ENCODE results near the gene NMNAT3. TPM values are rescaled to one million over a fixed set of nuclear protein-coding genes. Genes with fewer than 3 reads are reported as not detected.

The NMNAT3 gene
- total RNA-seq, 4 donors from 2014 or later = 10.3 to 16.5 (median 12.6) TPM

- no peaks in the 10 kb centered on the region for H3K36me3 ChIP-seq
- H3K4me1 ChIP-seq = no peaks in the 10 kb centered on the region
- H3K9me3 ChIP-seq = no peaks in the 10 kb centered on the region
- intact Hi-C loops (cut with DNase I) = no loop called here
- DNase-seq = no peak
- H3K27ac ChIP-seq = no peak overlapping the region
- 53 to 81% methylated on average over 5 of the region's 5 CpGs for WGBS, 2 donors
- H3K27me3 ChIP-seq = no peaks in the 10 kb centered on the region
- no peak overlapping the region for H3K4me3 ChIP-seq (replicated peaks in 1 of 3)
- TF ChIP-seq, protein P1, sequence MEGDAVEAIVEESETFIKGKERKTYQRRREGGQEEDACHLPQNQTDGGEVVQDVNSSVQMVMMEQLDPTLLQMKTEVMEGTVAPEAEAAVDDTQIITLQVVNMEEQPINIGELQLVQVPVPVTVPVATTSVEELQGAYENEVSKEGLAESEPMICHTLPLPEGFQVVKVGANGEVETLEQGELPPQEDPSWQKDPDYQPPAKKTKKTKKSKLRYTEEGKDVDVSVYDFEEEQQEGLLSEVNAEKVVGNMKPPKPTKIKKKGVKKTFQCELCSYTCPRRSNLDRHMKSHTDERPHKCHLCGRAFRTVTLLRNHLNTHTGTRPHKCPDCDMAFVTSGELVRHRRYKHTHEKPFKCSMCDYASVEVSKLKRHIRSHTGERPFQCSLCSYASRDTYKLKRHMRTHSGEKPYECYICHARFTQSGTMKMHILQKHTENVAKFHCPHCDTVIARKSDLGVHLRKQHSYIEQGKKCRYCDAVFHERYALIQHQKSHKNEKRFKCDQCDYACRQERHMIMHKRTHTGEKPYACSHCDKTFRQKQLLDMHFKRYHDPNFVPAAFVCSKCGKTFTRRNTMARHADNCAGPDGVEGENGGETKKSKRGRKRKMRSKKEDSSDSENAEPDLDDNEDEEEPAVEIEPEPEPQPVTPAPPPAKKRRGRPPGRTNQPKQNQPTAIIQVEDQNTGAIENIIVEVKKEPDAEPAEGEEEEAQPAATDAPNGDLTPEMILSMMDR (IDR thresholded peaks at IDR 0.05) = no peak
- no peak for TF ChIP-seq POLR2A (IDR thresholded peaks at IDR 0.05)
Observed at GRCh38 chr3:139517321-139518065, 160.3 kb downstream of the NMNAT3 start.

DNA sequence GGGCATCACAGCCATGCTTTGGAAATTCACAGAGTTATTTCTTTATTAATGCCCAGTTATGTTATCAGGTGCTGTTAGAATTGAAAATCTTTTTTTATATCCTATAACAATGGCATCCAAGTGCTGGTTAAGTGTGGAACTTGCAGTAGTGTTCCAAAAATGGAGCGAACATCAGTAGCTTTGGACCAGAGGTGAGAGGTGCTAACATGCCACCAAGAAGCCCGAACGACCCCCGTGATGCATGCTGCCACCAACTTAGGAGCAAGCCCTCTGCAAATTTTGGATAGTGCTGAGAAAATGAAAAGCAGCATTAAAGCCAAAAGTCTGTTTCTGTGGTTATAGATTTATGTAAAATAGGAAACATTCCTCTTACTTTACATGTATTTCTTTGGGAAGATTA lies 163.0 kb downstream of the NMNAT3 start:
- Histone ChIP-seq H3K27me3 (no peaks in the 10 kb centered on the region), H3K4me3 (replicated peaks in 1 of 3) (no peak overlapping the region), H3K9me3 (no peaks in the 10 kb centered on the region), H3K4me1 (no peaks in the 10 kb centered on the region), H3K27ac (no peak overlapping the region), H3K36me3 (no peaks in the 10 kb centered on the region)
- 91 to 95% methylated on average over 4 of the region's 4 CpGs for WGBS, 2 donors
- DNase-seq = no peak
- intact Hi-C loops (cut with DNase I) = no loop called here
- TF ChIP-seq, protein P1 (IDR thresholded peaks at IDR 0.05) = no peak
- no peak for TF ChIP-seq POLR2A (IDR thresholded peaks at IDR 0.05)

Small RNAs within 50 kb of the gene (small RNA-seq; reads per million reads assigned to genes)
- not detected for gene RN7SL724P

Other genes with a start within 250 kb of the NMNAT3 start
- not detected for gene RBP2, start 201.5 kb downstream of the NMNAT3 start, total RNA-seq
- gene RBP1, start 138.2 kb downstream of the NMNAT3 start, total RNA-seq = 1 to 10 TPM; 4.0 to 7.1 (median 5.3) TPM

All from thyroid gland (tissue), 4 donors.